Gastroesophageal sphincter (tissue), 4 donors: ENCODE data around the gene SLC22A16. TPM values are rescaled to one million over a fixed set of nuclear protein-coding genes. Genes with fewer than 3 reads are reported as not detected.
"Not testable (repeated sequence)": the region's sequence is repeated elsewhere in the genome, so short reads cannot be mapped to it uniquely, and the experiment has no call there.

Experiments
- ATAC-seq: fragments of 150-250 bp; one replicate; pipeline ENCODE4 v1.9.1; 2016; ENCODE audit warnings: mild to moderate bottlenecking, moderate library complexity
- H3K27ac ChIP-seq, 4 donors: fragments of 200-600 bp; sonication (generic) in 3 of 4; 1 replicate in 3 of 4; 2 replicates in 1 of 4; pipeline ENCODE4 v1.5.1; 2016 to 2019
- H3K27me3 ChIP-seq: fragments of 200-600 bp; sonication (generic); one replicate; pipeline ENCODE4 v1.5.1; 2019
- H3K36me3 ChIP-seq, 2 donors: fragments of 200-600 bp; sonication (generic); one replicate each; pipeline ENCODE4 v1.5.1; 2019; ENCODE audit warnings: control low read depth in 1 of 2
- H3K4me1 ChIP-seq, 3 donors: fragments of 200-600 bp; sonication (generic); 1 replicate in 2 of 3; 2 replicates in 1 of 3; pipeline ENCODE4 v1.5.1; 2016 to 2019; ENCODE audit warnings: control low read depth in 2 of 3
- H3K4me3 ChIP-seq, 2 donors: fragments of 200-600 bp; sonication (generic); one replicate each; pipeline ENCODE4 v1.5.1; 2019; ENCODE audit warnings: mild to moderate bottlenecking in 1 of 2, moderate library complexity in 1 of 2
- H3K9me3 ChIP-seq, 3 donors: fragments of 200-600 bp; sonication (generic); one replicate each; pipeline ENCODE4 v1.5.1; 2017 to 2019; ENCODE audit warnings: control low read depth in 2 of 3
- CTCF ChIP-seq, 4 experiments: fragments of 200-600 bp in 2 of 4; fragments of 450-650 bp in 2 of 4; sonication (generic) in 1 of 4; IDR thresholded peaks; one replicate each; pipeline ENCODE4 v1.5.1; 2017 to 2019; ENCODE audit warnings: antibody characterized with exemption in 4 of 4, mild to moderate bottlenecking in 2 of 4, moderate library complexity in 2 of 4
- EP300 ChIP-seq: sonication (generic); formaldehyde crosslinking; IDR thresholded peaks from one replicate; pipeline ENCODE4 v1.6.1; 2017; ENCODE audit warnings: antibody characterized with exemption, mild to moderate bottlenecking
- POLR2A ChIP-seq, 2 donors: fragments of 450-650 bp; IDR thresholded peaks; one replicate each; pipeline ENCODE4 v1.6.1; 2017; ENCODE audit warnings: antibody characterized with exemption in 2 of 2, mild to moderate bottlenecking in 2 of 2, moderate library complexity in 1 of 2
- POLR2AphosphoS5 ChIP-seq: sonication (generic); formaldehyde crosslinking; IDR thresholded peaks from one replicate; pipeline ENCODE4 v1.6.1; 2017; ENCODE audit warnings: antibody characterized with exemption
- WGBS, 2 donors: methylation state at CpG; one replicate each; pipeline ENCODE4 v1.1.5; 2018; ENCODE audit warnings: low coverage in 1 of 2; 5-methylcytosine and 5-hydroxymethylcytosine counted together
- total RNA-seq, 4 donors: library from RNA; depleted of rRNA; stranded (reverse); fragments of >200 nt; gene quantifications; one replicate each; pipeline ENCODE4 v1.1.0, GENCODE V29; 2016

Gene SLC22A16
- total RNA-seq, 4 donors from 2014 or later: 0.35 to 5.4 (median 1.8) TPM; not detected in 1

- WGBS, 2 donors: 29 to 42% methylated on average over 2 of the region's 2 CpGs
- ATAC-seq: no peak
- peaks cover 0 to 11% (median 0%) of the 10 kb centered on the region in 3 donors for H3K4me1 ChIP-seq
Measured at GRCh38 chr6:110517034-110517433, 40.6 kb upstream of the SLC22A16 start.

GRCh38 chr6:110514818-110515217 is 38.4 kb upstream of the SLC22A16 start:
- Histone ChIP-seq H3K36me3 (no peaks in the 10 kb centered on the region), H3K9me3 (no peaks in the 10 kb centered on the region), H3K4me3 (no peak overlapping the region), H3K4me1 (peaks cover 0 to 11% (median 0%) of the 10 kb centered on the region in 3 donors), H3K27ac (no peak overlapping the region), H3K27me3 (no peaks in the 10 kb centered on the region)
- no peak for ATAC-seq
- no peak for TF ChIP-seq POLR2A (IDR thresholded peaks at IDR 0.05)
- WGBS, 2 donors: 72 to 80% methylated on average over 1 to 4 of the region's 4 CpGs

More at GRCh38 chr6:110517034-110517433, 40.6 kb upstream of the SLC22A16 start:
- TF ChIP-seq POLR2A (IDR thresholded peaks at IDR 0.05) (no peak), CTCF (IDR thresholded peaks at IDR 0.05) (no peak), EP300 (no peak), POLR2AphosphoS5 (no peak)
- Histone ChIP-seq H3K27ac (no peak overlapping the region), H3K27me3 (no peaks in the 10 kb centered on the region), H3K4me3 (no peak overlapping the region), H3K36me3 (no peaks in the 10 kb centered on the region), H3K9me3 (no peaks in the 10 kb centered on the region)

GRCh38 chr6:110512991-110513390 is 36.6 kb upstream of the SLC22A16 start:
- no peak for TF ChIP-seq EP300
- TF ChIP-seq POLR2A (IDR thresholded peaks at IDR 0.05): no peak
- TF ChIP-seq POLR2AphosphoS5: no peak
- no peak for TF ChIP-seq CTCF (IDR thresholded peaks at IDR 0.05)
- ATAC-seq: no peak
- Histone ChIP-seq H3K4me1 (peaks cover 0 to 11% (median 0%) of the 10 kb centered on the region in 3 donors), H3K27me3 (no peaks in the 10 kb centered on the region), H3K9me3 (no peaks in the 10 kb centered on the region), H3K36me3 (no peaks in the 10 kb centered on the region), H3K4me3 (no peak overlapping the region), H3K27ac (no peak overlapping the region)

- not testable (repeated sequence) for ATAC-seq, H3K9me3 ChIP-seq, H3K27me3 ChIP-seq, H3K27ac ChIP-seq, H3K4me3 ChIP-seq, H3K36me3 ChIP-seq
- peaks cover 0 to 11% (median 0%) of the 10 kb centered on the region in 3 donors for H3K4me1 ChIP-seq
Measured at GRCh38 chr6:110512549-110512948, 36.1 kb upstream of the SLC22A16 start.

GRCh38 chr6:110511401-110511800 is 35.0 kb upstream of the SLC22A16 start:
- WGBS, 2 donors: 91 to 100% methylated on average over 1 of the region's 1 CpG
- ATAC-seq: no peak
- H3K9me3 ChIP-seq: no peaks in the 10 kb centered on the region
- H3K4me3 ChIP-seq: no peak overlapping the region
- TF ChIP-seq CTCF (IDR thresholded peaks at IDR 0.05): no peak
- no peak for TF ChIP-seq POLR2AphosphoS5
- no peak for TF ChIP-seq EP300
- no peak for TF ChIP-seq POLR2A (IDR thresholded peaks at IDR 0.05)
- H3K27ac ChIP-seq: no peak overlapping the region
- no peaks in the 10 kb centered on the region for H3K27me3 ChIP-seq
- H3K4me1 ChIP-seq: peaks cover 0 to 5% (median 0%) of the 10 kb centered on the region in 3 donors
- no peaks in the 10 kb centered on the region for H3K36me3 ChIP-seq

- Histone ChIP-seq H3K27ac (no peak overlapping the region), H3K4me3 (no peak overlapping the region), H3K27me3 (no peaks in the 10 kb centered on the region), H3K4me1 (peaks cover 0 to 5% (median 0%) of the 10 kb centered on the region in 3 donors), H3K36me3 (no peaks in the 10 kb centered on the region), H3K9me3 (no peaks in the 10 kb centered on the region)
- ATAC-seq: no peak
- 78% methylated on average over 1 of the region's 1 CpG; no CpG with 5 or more reads in 1 of the 2 donors for WGBS, 2 donors
- TF ChIP-seq EP300 (no peak), POLR2AphosphoS5 (no peak), CTCF (IDR thresholded peaks at IDR 0.05) (no peak), POLR2A (IDR thresholded peaks at IDR 0.05) (no peak)
Measured at GRCh38 chr6:110509617-110510241, 33.3 kb upstream of the SLC22A16 start.

- not testable (repeated sequence) for H3K27ac ChIP-seq, H3K4me3 ChIP-seq, H3K27me3 ChIP-seq, H3K9me3 ChIP-seq, H3K4me1 ChIP-seq, H3K36me3 ChIP-seq, ATAC-seq
- 88 to 90% methylated on average over 1 to 2 of the region's 2 CpGs for WGBS, 2 donors
Measured at GRCh38 chr6:110504891-110505290, 28.5 kb upstream of the SLC22A16 start.
